GM12892 (cell line): ENCODE results near the gene SLC38A6. TPM values are rescaled to one million over a fixed set of nuclear protein-coding genes. Genes with fewer than 3 reads are reported as not detected.
A peak's percentile ranks its signal among the peaks of the same experiment; 100 is the strongest.

Experiments used
- DNase-seq: peaks from one replicate; pipeline ENCODE4 v3.0.0; 2011; ENCODE audit not compliant: insufficient read length
- FAIRE-seq: peaks from 2 replicates; lab custom pipeline; 2011; peaks lifted over from hg19 to GRCh38; lab: Jason Lieb, UNC
- POLR2A ChIP-seq: IDR thresholded peaks from 2 replicates; pipeline ENCODE4 v1.6.1; 2011; ENCODE audit warnings: low read depth, low read length, control low read depth
- POLR2AphosphoS5 ChIP-seq: IDR thresholded peaks from 2 replicates; pipeline ENCODE4 v1.6.1; 2011; ENCODE audit warnings: low read depth, low read length, control low read depth
- TAF1 ChIP-seq: IDR thresholded peaks from 2 replicates; pipeline ENCODE4 v1.6.1; 2011; ENCODE audit warnings: low read depth, mild to moderate bottlenecking, control low read depth, low read length, borderline replicate concordance
- polyA plus RNA-seq: library from polyadenylated mRNA; unstranded; fragments of >200 nt; gene quantifications from one replicate; pipeline ENCODE4 v1.2.1, GENCODE V29; 2012; ENCODE audit warnings: missing spikeins, inconsistent platforms; ENCODE audit not compliant: missing spikeins

SLC38A6 gene
- polyA plus RNA-seq = 6.8 TPM

- DNase-seq (peak; percentile 48), FAIRE-seq (peak; percentile 96)
- TF ChIP-seq POLR2A (peak; percentile 79), POLR2AphosphoS5 (peak; percentile 75), TAF1 (peak; percentile 71; the same call in 1 of the 2 replicates)
These were observed at the start of gene SLC38A6, which contains the start of gene TRMT5 for GRCh38 chr14:60980811-60981632. Gene SLC38A6 (plus strand): TSS chr14:60981245. CDS start chr14:60981278, 33 bp downstream. Gene TRMT5 (minus strand): TSS chr14:60981079. CDS start chr14:60980973, 106 bp downstream.

GRCh38 chr14:60933920-60934655 lies 47.0 kb upstream of the SLC38A6 start:
- TF ChIP-seq POLR2AphosphoS5 (no peak), POLR2A (no peak), TAF1 (no peak)
- FAIRE-seq (no peak), DNase-seq (no peak)

GRCh38 chr14:60935319-60935718 lies 45.7 kb upstream of the SLC38A6 start:
- FAIRE-seq (no peak), DNase-seq (no peak)
- no peak for TF ChIP-seq POLR2A
- TF ChIP-seq POLR2AphosphoS5 = no peak
- TF ChIP-seq TAF1 = no peak

GRCh38 chr14:60943637-60944032 lies 37.4 kb upstream of the SLC38A6 start:
- no peak for DNase-seq
- FAIRE-seq = no peak
- no peak for TF ChIP-seq TAF1
- TF ChIP-seq POLR2AphosphoS5 = no peak
- TF ChIP-seq POLR2A = no peak

- FAIRE-seq (peak; percentile 46), DNase-seq (no peak)
- TF ChIP-seq POLR2AphosphoS5 = no peak
- no peak for TF ChIP-seq POLR2A
- no peak for TF ChIP-seq TAF1
These were observed 36.8 kb upstream of the SLC38A6 start for GRCh38 chr14:60944204-60944603.

- no peak for DNase-seq
- no peak for FAIRE-seq
- no peak for TF ChIP-seq TAF1
- no peak for TF ChIP-seq POLR2A
These were observed 35.1 kb upstream of the SLC38A6 start for GRCh38 chr14:60945984-60946383.

GRCh38 chr14:60946773-60947172 lies 34.3 kb upstream of the SLC38A6 start:
- FAIRE-seq (no peak), DNase-seq (no peak)
- TF ChIP-seq TAF1 = no peak
- no peak for TF ChIP-seq POLR2AphosphoS5
- no peak for TF ChIP-seq POLR2A

- TF ChIP-seq POLR2A (no peak), TAF1 (no peak), POLR2AphosphoS5 (no peak)
- DNase-seq = no peak
- no peak for FAIRE-seq
These were observed 29.1 kb upstream of the SLC38A6 start for GRCh38 chr14:60951776-60952435.

- no peak for TF ChIP-seq TAF1
- TF ChIP-seq POLR2AphosphoS5 = no peak
- no peak for TF ChIP-seq POLR2A
- DNase-seq (no peak), FAIRE-seq (no peak)
These were observed 24.8 kb upstream of the SLC38A6 start for GRCh38 chr14:60956202-60956601.

- no peak for FAIRE-seq
- no peak for TF ChIP-seq TAF1
- no peak for TF ChIP-seq POLR2A
- no peak for TF ChIP-seq POLR2AphosphoS5
- no peak for DNase-seq
These were observed 24.4 kb upstream of the SLC38A6 start for GRCh38 chr14:60956632-60957031.

- DNase-seq = no peak
- no peak for TF ChIP-seq POLR2AphosphoS5
- TF ChIP-seq POLR2A = no peak
- TF ChIP-seq TAF1 = no peak
These were observed 22.9 kb upstream of the SLC38A6 start for GRCh38 chr14:60958146-60958545.

GRCh38 chr14:60963761-60964160 lies 17.3 kb upstream of the SLC38A6 start:
- DNase-seq = no peak
- TF ChIP-seq POLR2A (no peak), TAF1 (no peak), POLR2AphosphoS5 (no peak)
- FAIRE-seq = no peak

More at GRCh38 chr14:60958146-60958545, 22.9 kb upstream of the SLC38A6 start:
- FAIRE-seq = no peak
